Thymus (tissue), 11 donors: ENCODE data around the gene GPBAR1. TPM values are rescaled to one million over a fixed set of nuclear protein-coding genes. Genes with fewer than 3 reads are reported as not detected.

ENCODE experiments used
- DNase-seq, 9 donors: peaks; one replicate each; pipeline ENCODE4 v3.0.0-alpha.2; 2013; ENCODE audit warnings: low spot score in 9 of 9, low read depth in 6 of 9, missing footprints in 1 of 9
- H3K27ac ChIP-seq, 2 donors: one replicate each; pipeline ENCODE4 v1.5.1; 2013; ENCODE audit warnings: control low read depth in 1 of 2, low read depth in 1 of 2, low read length in 1 of 2, mild to moderate bottlenecking in 1 of 2, moderate library complexity in 1 of 2
- H3K27me3 ChIP-seq, 2 donors: one replicate each; pipeline ENCODE4 v1.5.1; 2013; ENCODE audit warnings: low read length in 1 of 2; ENCODE audit not compliant: control insufficient read depth in 2 of 2, insufficient read depth in 1 of 2
- H3K36me3 ChIP-seq, 2 donors: one replicate each; pipeline ENCODE4 v1.5.1; 2013; ENCODE audit warnings: low read length in 1 of 2, mild to moderate bottlenecking in 1 of 2, moderate library complexity in 1 of 2; ENCODE audit not compliant: control insufficient read depth in 2 of 2, insufficient read depth in 2 of 2
- H3K4me1 ChIP-seq, 2 donors: one replicate each; pipeline ENCODE4 v1.5.1; 2013; ENCODE audit warnings: low read length in 2 of 2; ENCODE audit not compliant: control insufficient read depth in 2 of 2, insufficient read depth in 2 of 2
- H3K4me3 ChIP-seq, 2 donors: one replicate each; pipeline ENCODE4 v1.5.1; 2013; ENCODE audit warnings: low read length in 2 of 2, control low read depth in 1 of 2, mild to moderate bottlenecking in 1 of 2
- H3K9me3 ChIP-seq, 2 donors: one replicate each; pipeline ENCODE4 v1.5.1; 2013; ENCODE audit warnings: low read length in 1 of 2, mild to moderate bottlenecking in 1 of 2; ENCODE audit not compliant: control insufficient read depth in 2 of 2, insufficient read depth in 1 of 2
- WGBS: extraction: QIAGEN DNeasy Blood & Tissue Kit; methylation state at CpG from one replicate; pipeline ENCODE4 v1.1.7; 2013; 5-methylcytosine and 5-hydroxymethylcytosine counted together
- polyA plus RNA-seq: library from polyadenylated mRNA; stranded (reverse); fragments of 200-250 nt; gene quantifications from one replicate; pipeline ENCODE4 v1.2.3, GENCODE V29; 2013
- total RNA-seq: library from RNA; stranded (reverse); fragments of 120-200 nt; gene quantifications from one replicate; pipeline ENCODE4 v1.2.4, GENCODE V29; 2013
- donor health status: healthy.

The GPBAR1 gene
- total and polyA plus RNA-seq, 2 donors: 0.28 to 1.0 TPM

DNA sequence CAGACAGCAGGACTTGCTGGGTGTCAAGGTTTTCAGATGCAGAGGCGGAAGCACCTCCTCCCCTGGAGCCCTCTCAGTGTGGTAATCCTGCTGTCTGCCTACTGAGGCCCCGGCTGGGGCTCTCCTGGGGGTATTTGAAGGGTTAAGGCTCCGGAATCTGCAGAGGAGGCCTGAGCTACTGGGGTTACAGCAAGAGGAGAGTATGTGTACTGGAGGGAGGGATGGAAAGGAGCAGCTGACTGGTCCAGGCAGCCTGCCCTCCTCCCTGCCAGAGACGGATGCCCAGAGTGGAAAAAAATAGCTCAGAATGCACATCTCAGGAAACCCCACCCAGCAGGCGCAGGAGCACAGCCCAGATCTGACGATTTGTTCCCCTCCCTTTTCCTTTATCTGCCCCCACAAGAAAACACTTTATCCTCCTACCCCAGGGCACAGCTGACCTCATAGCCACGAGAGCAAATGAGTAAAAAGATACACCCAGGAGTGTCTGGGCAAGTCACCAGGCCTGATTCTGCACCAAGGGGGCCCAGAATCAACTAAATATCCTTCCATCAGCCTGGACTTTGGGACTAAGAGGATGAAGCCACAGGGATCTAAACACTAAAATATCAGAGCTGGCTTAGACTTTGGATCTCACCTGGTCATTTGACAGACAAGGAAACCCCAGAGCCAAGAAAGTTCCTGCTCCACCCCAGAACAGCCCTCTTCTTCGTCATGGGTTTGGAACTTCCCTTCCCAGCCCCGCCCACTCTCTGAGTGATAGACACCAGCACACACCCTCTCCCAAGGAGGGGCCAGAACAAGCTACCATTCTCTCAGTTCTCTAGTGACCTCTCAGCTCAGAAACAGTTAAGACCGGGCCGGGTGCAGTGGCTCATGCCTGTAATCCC is 26.0 kb downstream of the GPBAR1 start:
- no peaks in the 10 kb centered on the region for H3K27me3 ChIP-seq
- peak overlapping the region; percentile 79 to 93 for H3K27ac ChIP-seq
- WGBS: 20% methylated on average over 11 of the region's 11 CpGs
- H3K36me3 ChIP-seq: peaks cover 6 to 29% of the 10 kb centered on the region in 2 donors
- peaks cover 46 to 95% of the 10 kb centered on the region in 2 donors for H3K4me1 ChIP-seq
- no peaks in the 10 kb centered on the region for H3K9me3 ChIP-seq
- peak in 8 of 9 donors; percentile 58 to 88 (median 65) for DNase-seq
- H3K4me3 ChIP-seq: peak overlapping the region; percentile 40 to 41

- peaks cover 0 to 5% of the 10 kb centered on the region in 2 donors for H3K36me3 ChIP-seq
- peak overlapping the region; percentile 85 to 88 for H3K27ac ChIP-seq
- no peaks in the 10 kb centered on the region for H3K27me3 ChIP-seq
- no peak for DNase-seq
- H3K4me3 ChIP-seq: peak overlapping the region in 1 of 2 donors; percentile 82
- 83% methylated on average over 6 of the region's 6 CpGs for WGBS
- H3K4me1 ChIP-seq: peaks cover 50 to 79% of the 10 kb centered on the region in 2 donors
- no peaks in the 10 kb centered on the region for H3K9me3 ChIP-seq
Observed at GRCh38 chr2:218289639-218290315, 29.0 kb downstream of the GPBAR1 start.

DNA sequence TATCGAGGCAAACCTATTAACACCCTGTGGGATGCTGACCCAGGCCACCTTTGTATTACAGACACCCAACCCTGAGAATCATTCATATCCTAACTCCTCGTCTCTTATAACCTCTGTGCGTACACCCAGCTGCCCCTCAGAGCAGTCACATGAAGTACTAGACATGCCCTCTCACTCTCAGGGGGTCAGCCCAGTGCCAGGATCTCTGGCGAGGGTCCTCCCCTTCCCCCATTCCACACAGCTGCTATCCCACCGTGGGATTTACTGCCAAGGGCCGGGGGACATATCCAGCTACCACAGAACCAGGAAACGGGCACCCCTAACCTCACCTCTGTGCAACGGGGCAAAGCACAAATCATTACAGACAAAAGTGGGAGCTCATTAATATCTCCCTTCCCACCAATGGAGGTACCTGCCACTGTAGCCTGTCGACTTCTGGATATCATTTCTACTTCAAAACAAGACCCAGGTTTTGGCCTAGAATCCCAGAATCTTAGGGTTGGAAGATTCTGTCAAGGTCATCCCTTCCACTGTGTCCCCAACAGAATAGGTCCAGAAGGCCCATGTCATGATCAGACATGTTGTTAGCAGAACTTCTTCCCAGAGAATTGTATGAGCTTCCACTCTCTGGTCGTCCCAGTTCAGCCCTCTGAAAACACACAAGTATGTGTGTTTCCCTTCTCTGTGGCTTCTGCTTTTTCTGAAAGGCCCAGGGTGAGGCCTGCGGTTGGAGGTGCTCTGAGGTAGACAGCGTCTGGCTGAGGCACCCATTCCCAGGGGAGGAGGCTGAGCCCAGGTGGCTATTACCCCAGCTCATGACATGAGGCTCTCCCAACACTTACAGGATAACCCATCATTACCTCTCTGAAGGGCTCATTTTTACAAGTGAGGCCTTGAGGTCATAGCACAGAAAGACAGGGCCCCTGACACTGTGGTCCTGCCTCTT is 29.8 kb downstream of the GPBAR1 start:
- WGBS: 38% methylated on average over 12 of the region's 12 CpGs
- peak overlapping the region; percentile 85 to 88 for H3K27ac ChIP-seq
- DNase-seq: peak in 2 of 9 donors; percentile 49 to 76
- H3K27me3 ChIP-seq: no peaks in the 10 kb centered on the region
- peak overlapping the region; percentile 80 to 82 for H3K4me3 ChIP-seq
- peaks cover 46 to 74% of the 10 kb centered on the region in 2 donors for H3K4me1 ChIP-seq
- H3K9me3 ChIP-seq: no peaks in the 10 kb centered on the region
- H3K36me3 ChIP-seq: peaks cover 0 to 1% of the 10 kb centered on the region in 2 donors

- Histone ChIP-seq H3K4me3 (peak overlapping the region; percentile 80 to 82), H3K27me3 (no peaks in the 10 kb centered on the region), H3K36me3 (no peaks in the 10 kb centered on the region), H3K27ac (peak overlapping the region; percentile 85 to 88), H3K9me3 (no peaks in the 10 kb centered on the region), H3K4me1 (peaks cover 41 to 65% of the 10 kb centered on the region in 2 donors)
- 38% methylated on average over 12 of the region's 12 CpGs for WGBS
- DNase-seq: peak in 1 of 9 donors; percentile 46
Observed at GRCh38 chr2:218291318-218292047, 30.7 kb downstream of the GPBAR1 start.

GRCh38 chr2:218292048-218293014 is 31.5 kb downstream of the GPBAR1 start, which contains the start of gene TMBIM1:
TSS of gene TMBIM1 (minus strand) at chr2:218292503. CDS start at chr2:218282141, 10,362 bp downstream.
- Histone ChIP-seq H3K36me3 (no peaks in the 10 kb centered on the region), H3K27ac (peak within 1 kb of the TSS; percentile 85 to 88), H3K4me3 (peak within 1 kb of the TSS; percentile 80 to 82), H3K27me3 (no peaks in the 10 kb centered on the region), H3K9me3 (no peaks in the 10 kb centered on the region), H3K4me1 (peaks cover 33 to 57% of the 10 kb centered on the region in 2 donors)
- peak in 5 of 9 donors; percentile 47 to 84 (median 71) for DNase-seq
- WGBS: 8% methylated on average over 63 of the region's 63 CpGs

- Histone ChIP-seq H3K36me3 (no peaks in the 10 kb centered on the region), H3K4me1 (peaks cover 26 to 42% of the 10 kb centered on the region in 2 donors), H3K27ac (no peak overlapping the region), H3K4me3 (no peak overlapping the region), H3K27me3 (no peaks in the 10 kb centered on the region), H3K9me3 (no peaks in the 10 kb centered on the region)
- WGBS: 73% methylated on average over 5 of the region's 5 CpGs
- no peak for DNase-seq
Observed at GRCh38 chr2:218293715-218294429, 33.1 kb downstream of the GPBAR1 start.

GRCh38 chr2:218294430-218295022 is 33.7 kb downstream of the GPBAR1 start:
- WGBS: 91% methylated on average over 5 of the region's 5 CpGs
- no peaks in the 10 kb centered on the region for H3K36me3 ChIP-seq
- DNase-seq: no peak

More at GRCh38 chr2:218294430-218295022, 33.7 kb downstream of the GPBAR1 start:
- Histone ChIP-seq H3K9me3 (no peaks in the 10 kb centered on the region), H3K27me3 (no peaks in the 10 kb centered on the region), H3K4me1 (peaks cover 26 to 35% of the 10 kb centered on the region in 2 donors), H3K27ac (peak overlapping the region in 1 of 2 donors; percentile 60), H3K4me3 (no peak overlapping the region)
